Suprapubic skin (tissue), 4 donors: ENCODE results near the gene DRC1. TPM values are rescaled to one million over a fixed set of nuclear protein-coding genes. Genes with fewer than 3 reads are reported as not detected.
"Not testable (repeated sequence)": the region's sequence is repeated elsewhere in the genome, so short reads cannot be mapped to it uniquely, and the experiment has no call there.

Experiments
- DNase-seq, 2 donors: peaks; one replicate each; pipeline ENCODE4 v3.0.0-alpha.2; 2019; ENCODE audit warnings: low spot score in 2 of 2
- H3K27ac ChIP-seq: fragments of 200-600 bp; sonication (generic); one replicate; pipeline ENCODE4 v1.5.1; 2019
- H3K27me3 ChIP-seq: fragments of 200-600 bp; sonication (generic); one replicate; pipeline ENCODE4 v1.5.1; 2019
- H3K36me3 ChIP-seq: fragments of 200-600 bp; sonication (generic); one replicate; pipeline ENCODE4 v1.5.1; 2019
- H3K4me1 ChIP-seq: fragments of 200-600 bp; sonication (generic); one replicate; pipeline ENCODE4 v1.5.1; 2019
- H3K4me3 ChIP-seq: fragments of 200-600 bp; sonication (generic); one replicate; pipeline ENCODE4 v1.5.1; 2019; ENCODE audit warnings: mild to moderate bottlenecking
- H3K9me3 ChIP-seq: fragments of 200-600 bp; sonication (generic); one replicate; pipeline ENCODE4 v1.5.1; 2019
- EP300 ChIP-seq: sonication (generic); formaldehyde crosslinking; IDR thresholded peaks from one replicate; pipeline ENCODE4 v1.6.1; 2017; ENCODE audit warnings: antibody characterized with exemption
- POLR2A ChIP-seq, 2 donors: fragments of 450-650 bp; IDR thresholded peaks; one replicate each; pipeline ENCODE4 v1.6.1; 2017; ENCODE audit warnings: antibody characterized with exemption in 2 of 2, mild to moderate bottlenecking in 2 of 2, moderate library complexity in 2 of 2
- POLR2AphosphoS5 ChIP-seq, 3 donors: sonication (generic); formaldehyde crosslinking; IDR thresholded peaks; one replicate each; pipeline ENCODE4 v1.6.1; 2017; ENCODE audit warnings: antibody characterized with exemption in 3 of 3
- WGBS: methylation state at CpG from one replicate; pipeline ENCODE4 v1.1.5; 2018; 5-methylcytosine and 5-hydroxymethylcytosine counted together
- total RNA-seq, 4 donors: library from RNA; depleted of rRNA; stranded (reverse); fragments of >200 nt; gene quantifications; one replicate each; pipeline ENCODE4 v1.1.0, GENCODE V29; 2016
- TF ChIP-seq, protein P1 (sequence below), 2 donors: fragments of 200-600 bp in 1 of 2; fragments of 450-650 bp in 1 of 2; sonication (generic) in 1 of 2; IDR thresholded peaks; one replicate each; pipeline ENCODE4 v1.5.1; 2016 to 2019; ENCODE audit warnings: antibody characterized with exemption in 2 of 2, mild to moderate bottlenecking in 1 of 2, moderate library complexity in 1 of 2

DRC1 gene
- total RNA-seq, result under 1 TPM in 1 of 4 donors, not detected in 3; 0.26 TPM

DNA sequence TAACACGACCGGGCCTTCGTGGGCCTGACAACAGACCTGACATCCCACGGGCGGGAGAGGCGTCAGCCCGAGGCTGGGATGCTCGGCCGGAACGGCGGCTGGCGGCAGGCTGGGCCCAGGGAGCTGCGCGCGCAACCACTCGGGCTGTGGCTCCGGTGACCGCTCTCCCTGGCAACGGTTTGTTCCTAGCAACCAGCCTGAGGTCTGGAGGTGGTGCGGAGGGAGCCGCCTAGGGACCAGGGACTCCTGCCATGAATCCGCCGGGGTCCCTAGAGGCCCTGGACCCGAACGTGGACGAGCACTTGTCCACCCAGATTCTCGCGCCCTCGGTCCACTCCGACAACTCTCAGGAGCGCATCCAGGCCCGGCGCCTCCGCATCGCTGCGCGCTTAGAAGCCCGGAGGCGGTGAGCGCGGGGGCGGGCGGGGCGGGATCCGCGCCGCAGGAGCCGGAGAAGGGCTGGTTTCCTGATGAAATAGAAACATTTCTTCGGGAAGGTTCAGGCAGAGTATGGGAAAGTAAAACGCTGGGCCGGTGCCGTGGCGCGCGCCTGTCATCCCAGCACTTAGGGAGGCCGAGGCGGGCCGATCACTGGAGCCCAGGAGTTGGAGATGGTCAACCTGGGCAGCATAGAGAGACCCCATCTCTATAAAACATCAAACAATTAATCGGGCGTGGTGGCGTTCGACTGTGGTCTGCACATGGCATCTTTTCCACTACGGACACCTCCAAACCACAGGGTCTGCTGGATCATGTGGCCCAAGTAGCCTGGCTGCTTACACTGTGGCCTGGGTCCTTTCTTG, at the start of gene DRC1:
TSS of gene DRC1 (plus strand) at position 182 of the 803 bp plus-strand sequence. CDS start at position 252, 70 bp downstream.
- no peak for DNase-seq
- no peak within 1 kb of the TSS for H3K27ac ChIP-seq
- H3K4me1 ChIP-seq, result peaks cover 8% of the 10 kb centered on the region
- peaks cover 8% of the 10 kb centered on the region for H3K27me3 ChIP-seq
- no peak for TF ChIP-seq POLR2AphosphoS5 (IDR thresholded peaks at IDR 0.05)
- no peak for TF ChIP-seq EP300
- no peak for TF ChIP-seq POLR2A (IDR thresholded peaks at IDR 0.05)
- TF ChIP-seq, protein P1, sequence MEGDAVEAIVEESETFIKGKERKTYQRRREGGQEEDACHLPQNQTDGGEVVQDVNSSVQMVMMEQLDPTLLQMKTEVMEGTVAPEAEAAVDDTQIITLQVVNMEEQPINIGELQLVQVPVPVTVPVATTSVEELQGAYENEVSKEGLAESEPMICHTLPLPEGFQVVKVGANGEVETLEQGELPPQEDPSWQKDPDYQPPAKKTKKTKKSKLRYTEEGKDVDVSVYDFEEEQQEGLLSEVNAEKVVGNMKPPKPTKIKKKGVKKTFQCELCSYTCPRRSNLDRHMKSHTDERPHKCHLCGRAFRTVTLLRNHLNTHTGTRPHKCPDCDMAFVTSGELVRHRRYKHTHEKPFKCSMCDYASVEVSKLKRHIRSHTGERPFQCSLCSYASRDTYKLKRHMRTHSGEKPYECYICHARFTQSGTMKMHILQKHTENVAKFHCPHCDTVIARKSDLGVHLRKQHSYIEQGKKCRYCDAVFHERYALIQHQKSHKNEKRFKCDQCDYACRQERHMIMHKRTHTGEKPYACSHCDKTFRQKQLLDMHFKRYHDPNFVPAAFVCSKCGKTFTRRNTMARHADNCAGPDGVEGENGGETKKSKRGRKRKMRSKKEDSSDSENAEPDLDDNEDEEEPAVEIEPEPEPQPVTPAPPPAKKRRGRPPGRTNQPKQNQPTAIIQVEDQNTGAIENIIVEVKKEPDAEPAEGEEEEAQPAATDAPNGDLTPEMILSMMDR (IDR thresholded peaks at IDR 0.05), result no peak
- no peaks in the 10 kb centered on the region for H3K9me3 ChIP-seq
- no peaks in the 10 kb centered on the region for H3K36me3 ChIP-seq
- peak within 1 kb of the TSS; percentile 28 for H3K4me3 ChIP-seq
- WGBS, result 17% methylated on average over 47 of the region's 63 CpGs

DNA sequence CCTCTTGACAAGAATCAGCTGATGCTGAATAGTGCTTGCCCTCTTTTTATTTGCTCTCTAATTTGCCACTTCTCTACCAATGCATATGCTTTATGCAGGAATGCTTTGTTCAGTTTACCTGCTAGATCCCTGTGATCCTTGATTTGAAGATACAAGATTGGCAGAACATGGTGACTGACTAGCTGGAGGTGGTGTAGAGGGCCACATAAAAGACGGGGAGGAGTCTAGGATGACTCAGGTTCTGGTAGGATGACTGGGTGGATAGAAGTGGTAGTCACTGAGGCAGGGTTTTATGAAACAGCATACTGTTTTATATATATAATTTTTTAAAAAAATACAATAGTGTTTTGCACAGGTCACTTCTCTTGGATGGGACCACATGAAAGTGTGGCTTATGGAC, 48.8 kb upstream of the DRC1 start:
- Histone ChIP-seq H3K27ac (no peak overlapping the region), H3K4me1 (peaks cover 52% of the 10 kb centered on the region), H3K27me3 (no peaks in the 10 kb centered on the region), H3K36me3 (no peaks in the 10 kb centered on the region), H3K4me3 (no peak overlapping the region), H3K9me3 (no peaks in the 10 kb centered on the region)
- WGBS, result 59% methylated on average over 1 of the region's 1 CpG
- TF ChIP-seq EP300, result no peak
- TF ChIP-seq POLR2AphosphoS5 (IDR thresholded peaks at IDR 0.05), result no peak
- TF ChIP-seq POLR2A (IDR thresholded peaks at IDR 0.05), result no peak
- TF ChIP-seq, protein P1 (IDR thresholded peaks at IDR 0.05), result no peak
- DNase-seq, result no peak

DNA sequence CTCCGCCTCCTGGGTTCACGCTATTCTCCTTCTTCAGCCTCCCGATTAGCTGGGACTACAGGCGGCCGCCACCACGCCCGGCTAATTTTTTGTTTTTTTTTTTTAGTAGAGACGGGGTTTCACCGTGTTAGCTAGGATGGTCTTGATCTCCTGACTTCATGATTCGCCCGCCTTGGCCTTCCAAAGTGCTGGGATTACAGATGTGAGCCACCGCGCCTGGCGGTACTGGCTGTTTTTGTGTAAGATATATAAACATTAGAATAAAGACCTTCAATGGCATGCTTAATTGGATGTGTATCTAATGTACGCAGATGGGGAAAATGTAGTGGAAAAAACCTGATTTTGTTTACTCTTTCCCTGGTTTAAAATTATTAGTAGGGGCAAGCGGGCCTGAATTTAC, 47.3 kb upstream of the DRC1 start:
- H3K9me3 ChIP-seq, H3K4me3 ChIP-seq, H3K27me3 ChIP-seq, H3K36me3 ChIP-seq, DNase-seq: not testable (repeated sequence)
- Histone ChIP-seq H3K4me1 (peaks cover 62% of the 10 kb centered on the region), H3K27ac (peak overlapping the region; percentile 65)
- WGBS, result 98% methylated on average over 16 of the region's 16 CpGs

DNA sequence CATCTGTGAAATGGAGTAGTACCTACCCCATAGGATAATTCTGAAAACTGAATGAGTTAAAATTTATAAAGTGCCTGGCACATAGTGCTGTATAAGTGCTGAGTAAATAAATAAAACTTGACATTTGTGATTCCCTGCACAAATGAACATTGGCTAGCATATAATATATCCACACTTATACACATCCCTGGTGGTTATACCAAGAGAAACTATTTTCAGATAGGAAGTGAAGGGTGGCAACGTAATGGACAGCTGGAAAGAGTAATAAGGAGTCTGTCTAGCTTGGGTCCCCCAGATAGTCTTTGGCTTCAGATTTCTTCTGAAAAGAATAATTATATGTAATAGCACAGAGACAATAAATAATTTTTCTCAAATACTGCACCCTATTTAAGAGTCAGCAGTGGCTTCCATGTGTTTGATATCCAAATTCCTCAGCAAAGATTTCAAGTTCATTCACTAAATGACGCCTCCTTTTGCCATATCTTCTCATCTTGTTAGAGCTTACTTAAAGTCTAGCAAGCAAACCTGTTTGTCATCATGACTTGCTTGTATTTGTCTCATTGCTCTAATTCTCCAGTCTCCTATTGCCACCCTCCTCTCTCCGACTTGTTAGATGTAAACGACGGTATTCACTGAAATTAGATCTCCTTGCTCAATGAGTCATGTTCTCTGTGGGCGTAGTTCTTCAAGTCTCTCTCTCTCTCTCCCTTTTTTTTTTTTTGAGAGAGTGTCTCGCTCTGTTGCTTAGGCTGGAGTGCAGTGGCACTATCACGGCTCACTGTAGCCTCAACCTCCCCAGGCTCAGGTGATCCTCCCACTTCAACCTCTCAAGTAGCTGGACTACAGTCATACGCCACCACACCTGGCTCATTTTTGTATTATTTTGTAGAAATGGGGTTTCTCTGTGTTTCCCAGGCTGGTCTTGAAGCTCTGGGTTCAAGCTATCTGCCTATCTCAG, 46.4 kb upstream of the DRC1 start:
- Histone ChIP-seq H3K4me3 (no peak overlapping the region), H3K36me3 (no peaks in the 10 kb centered on the region), H3K4me1 (peaks cover 67% of the 10 kb centered on the region), H3K27ac (peak overlapping the region; percentile 65), H3K9me3 (no peaks in the 10 kb centered on the region), H3K27me3 (no peaks in the 10 kb centered on the region)
- WGBS, result 45% methylated on average over 9 of the region's 9 CpGs
- TF ChIP-seq POLR2AphosphoS5 (IDR thresholded peaks at IDR 0.05), result no peak
- TF ChIP-seq, protein P1 (IDR thresholded peaks at IDR 0.05), result no peak
- TF ChIP-seq POLR2A (IDR thresholded peaks at IDR 0.05), result no peak
- no peak for TF ChIP-seq EP300
- DNase-seq, result no peak

DNA sequence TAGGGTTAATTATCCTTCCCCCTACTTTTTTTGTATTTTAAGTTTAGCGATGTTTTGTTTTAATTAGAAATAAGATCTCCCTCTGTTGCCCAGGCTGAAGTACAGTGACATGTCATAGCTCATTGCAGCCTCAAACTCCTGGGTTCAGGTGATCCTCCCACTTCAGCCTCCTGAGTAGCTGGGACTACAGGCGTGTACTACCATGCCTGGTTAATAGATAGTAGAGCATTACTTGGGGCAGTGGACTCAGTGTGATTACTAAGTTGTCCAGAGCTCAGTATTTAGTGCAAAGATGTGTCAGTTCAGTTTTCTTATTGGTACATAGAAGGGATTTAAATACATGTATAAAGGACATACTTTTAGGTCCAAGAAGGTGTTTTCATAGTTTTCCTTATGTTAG, 45.6 kb upstream of the DRC1 start:
- no peaks in the 10 kb centered on the region for H3K9me3 ChIP-seq
- H3K36me3 ChIP-seq, result no peaks in the 10 kb centered on the region
- H3K27ac ChIP-seq, result peak overlapping the region; percentile 39
- peaks cover 72% of the 10 kb centered on the region for H3K4me1 ChIP-seq
- H3K27me3 ChIP-seq, result no peaks in the 10 kb centered on the region
- TF ChIP-seq, protein P1 (IDR thresholded peaks at IDR 0.05), result no peak
- no peak for TF ChIP-seq POLR2AphosphoS5 (IDR thresholded peaks at IDR 0.05)
- no peak for TF ChIP-seq POLR2A (IDR thresholded peaks at IDR 0.05)
- no peak for TF ChIP-seq EP300
- 90% methylated on average over 2 of the region's 2 CpGs for WGBS
- no peak overlapping the region for H3K4me3 ChIP-seq
- DNase-seq, result no peak
